IPS-15b (cell line): ENCODE results near the gene ST3GAL3.

Experiments
- H3K27me3 ChIP-seq: one replicate; pipeline ENCODE4 v1.6.1; 2013; ENCODE audit warnings: low read length; ENCODE audit not compliant: control insufficient read depth, insufficient read depth
- H3K36me3 ChIP-seq: one replicate; pipeline ENCODE4 v1.6.1; 2013; ENCODE audit warnings: low read length; ENCODE audit not compliant: control insufficient read depth, insufficient read depth
- H3K4me1 ChIP-seq: one replicate; pipeline ENCODE4 v1.6.1; 2013; ENCODE audit warnings: mild to moderate bottlenecking, low read length; ENCODE audit not compliant: control insufficient read depth, insufficient read depth
- H3K4me3 ChIP-seq: one replicate; pipeline ENCODE4 v1.5.1; 2013; ENCODE audit warnings: low read depth, low read length
- H3K9ac ChIP-seq: one replicate; pipeline ENCODE4 v1.6.1; 2013; ENCODE audit warnings: low read depth, mild to moderate bottlenecking, low read length
- H3K9me3 ChIP-seq: one replicate; pipeline ENCODE4 v1.6.1; 2013; ENCODE audit warnings: mild to moderate bottlenecking, low read length; ENCODE audit not compliant: control insufficient read depth, insufficient read depth

ST3GAL3 gene

GRCh38 chr1:43683560-43683959, 23.8 kb upstream of the ST3GAL3 start:
- H3K9ac ChIP-seq: no peak overlapping the region
- no peaks in the 10 kb centered on the region for H3K4me1 ChIP-seq
- H3K4me3 ChIP-seq: no peak overlapping the region
- no peaks in the 10 kb centered on the region for H3K27me3 ChIP-seq
- H3K36me3 ChIP-seq: peaks cover 58% of the 10 kb centered on the region
- H3K9me3 ChIP-seq: no peaks in the 10 kb centered on the region

GRCh38 chr1:43686801-43687200, 20.5 kb upstream of the ST3GAL3 start:
- Histone ChIP-seq H3K4me3 (no peak overlapping the region), H3K9me3 (no peaks in the 10 kb centered on the region), H3K27me3 (no peaks in the 10 kb centered on the region), H3K4me1 (no peaks in the 10 kb centered on the region), H3K36me3 (peaks cover 77% of the 10 kb centered on the region), H3K9ac (no peak overlapping the region)

- peaks cover 79% of the 10 kb centered on the region for H3K36me3 ChIP-seq
- no peaks in the 10 kb centered on the region for H3K27me3 ChIP-seq
- no peak overlapping the region for H3K9ac ChIP-seq
- H3K4me3 ChIP-seq: no peak overlapping the region
- H3K4me1 ChIP-seq: no peaks in the 10 kb centered on the region
- H3K9me3 ChIP-seq: no peaks in the 10 kb centered on the region
Observed at GRCh38 chr1:43687301-43688108, 19.8 kb upstream of the ST3GAL3 start.

- no peaks in the 10 kb centered on the region for H3K9me3 ChIP-seq
- H3K9ac ChIP-seq: no peak overlapping the region
- no peaks in the 10 kb centered on the region for H3K27me3 ChIP-seq
- H3K4me3 ChIP-seq: no peak overlapping the region
- no peaks in the 10 kb centered on the region for H3K4me1 ChIP-seq
- H3K36me3 ChIP-seq: peaks cover 82% of the 10 kb centered on the region
Observed at GRCh38 chr1:43688109-43688387, 19.3 kb upstream of the ST3GAL3 start.

GRCh38 chr1:43688594-43689000, 18.7 kb upstream of the ST3GAL3 start:
- peaks cover 82% of the 10 kb centered on the region for H3K36me3 ChIP-seq
- H3K27me3 ChIP-seq: no peaks in the 10 kb centered on the region
- no peak overlapping the region for H3K4me3 ChIP-seq
- H3K9me3 ChIP-seq: no peaks in the 10 kb centered on the region
- H3K9ac ChIP-seq: no peak overlapping the region
- no peaks in the 10 kb centered on the region for H3K4me1 ChIP-seq

- Histone ChIP-seq H3K36me3 (peaks cover 80% of the 10 kb centered on the region), H3K9ac (no peak overlapping the region), H3K4me3 (no peak overlapping the region), H3K9me3 (no peaks in the 10 kb centered on the region), H3K4me1 (no peaks in the 10 kb centered on the region), H3K27me3 (no peaks in the 10 kb centered on the region)
Observed at GRCh38 chr1:43689289-43689688, 18.0 kb upstream of the ST3GAL3 start.

GRCh38 chr1:43691871-43692815, 15.2 kb upstream of the ST3GAL3 start:
- H3K4me1 ChIP-seq: no peaks in the 10 kb centered on the region
- no peaks in the 10 kb centered on the region for H3K9me3 ChIP-seq
- H3K4me3 ChIP-seq: no peak overlapping the region
- H3K9ac ChIP-seq: no peak overlapping the region
- no peaks in the 10 kb centered on the region for H3K27me3 ChIP-seq
- H3K36me3 ChIP-seq: peaks cover 92% of the 10 kb centered on the region

- no peaks in the 10 kb centered on the region for H3K9me3 ChIP-seq
- no peaks in the 10 kb centered on the region for H3K4me1 ChIP-seq
- H3K36me3 ChIP-seq: peaks cover 92% of the 10 kb centered on the region
- H3K4me3 ChIP-seq: no peak overlapping the region
- H3K27me3 ChIP-seq: no peaks in the 10 kb centered on the region
- no peak overlapping the region for H3K9ac ChIP-seq
Observed at GRCh38 chr1:43693371-43693770, 14.0 kb upstream of the ST3GAL3 start.

GRCh38 chr1:43699281-43699680, 8.1 kb upstream of the ST3GAL3 start:
- Histone ChIP-seq H3K36me3 (peaks cover 66% of the 10 kb centered on the region), H3K9ac (no peak overlapping the region), H3K27me3 (no peaks in the 10 kb centered on the region), H3K9me3 (no peaks in the 10 kb centered on the region), H3K4me3 (no peak overlapping the region), H3K4me1 (no peaks in the 10 kb centered on the region)

- no peaks in the 10 kb centered on the region for H3K9me3 ChIP-seq
- no peaks in the 10 kb centered on the region for H3K27me3 ChIP-seq
- no peak overlapping the region for H3K4me3 ChIP-seq
- peaks cover 6% of the 10 kb centered on the region for H3K4me1 ChIP-seq
- no peak overlapping the region for H3K9ac ChIP-seq
- H3K36me3 ChIP-seq: peaks cover 30% of the 10 kb centered on the region
Observed at GRCh38 chr1:43703836-43704235, 3.5 kb upstream of the ST3GAL3 start.

- peaks cover 27% of the 10 kb centered on the region for H3K36me3 ChIP-seq
- no peaks in the 10 kb centered on the region for H3K9me3 ChIP-seq
- peaks cover 6% of the 10 kb centered on the region for H3K4me1 ChIP-seq
- no peak overlapping the region for H3K9ac ChIP-seq
- no peaks in the 10 kb centered on the region for H3K27me3 ChIP-seq
- H3K4me3 ChIP-seq: no peak overlapping the region
Observed at GRCh38 chr1:43704838-43705237, 2.5 kb upstream of the ST3GAL3 start.

- no peaks in the 10 kb centered on the region for H3K9me3 ChIP-seq
- no peak overlapping the region for H3K4me3 ChIP-seq
- no peaks in the 10 kb centered on the region for H3K27me3 ChIP-seq
- no peak overlapping the region for H3K9ac ChIP-seq
- H3K4me1 ChIP-seq: peaks cover 6% of the 10 kb centered on the region
- peaks cover 27% of the 10 kb centered on the region for H3K36me3 ChIP-seq
Observed at GRCh38 chr1:43705334-43705733, 2.0 kb upstream of the ST3GAL3 start.
